Uterus (tissue), 4 donors: ENCODE measurements around the gene NLGN1. TPM values are rescaled to one million over a fixed set of nuclear protein-coding genes. Genes with fewer than 3 reads are reported as not detected.

Experiments
- DNase-seq, 2 donors: peaks; one replicate each; pipeline ENCODE4 v3.0.0-alpha.2; 2019 to 2020
- H3K27ac ChIP-seq, 2 donors: fragments of 200-600 bp; sonication (generic); 1 replicate in 1 of 2; 2 replicates in 1 of 2; pipeline ENCODE4 v1.5.1; 2016 to 2018
- H3K27me3 ChIP-seq, 2 donors: fragments of 200-600 bp; sonication (generic); one replicate each; pipeline ENCODE4 v1.5.1; 2018 to 2019; ENCODE audit warnings: control low read depth in 1 of 2
- H3K36me3 ChIP-seq, 2 donors: fragments of 200-600 bp; sonication (generic); one replicate each; pipeline ENCODE4 v1.5.1; 2019; ENCODE audit warnings: control low read depth in 1 of 2
- H3K4me1 ChIP-seq, 2 donors: fragments of 200-600 bp; sonication (generic); one replicate each; pipeline ENCODE4 v1.5.1; 2018 to 2019; ENCODE audit warnings: control low read depth in 1 of 2
- H3K4me3 ChIP-seq, 2 donors: fragments of 200-600 bp; sonication (generic); 1 replicate in 1 of 2; 2 replicates in 1 of 2; pipeline ENCODE4 v1.5.1; 2018 to 2019; ENCODE audit warnings: mild to moderate bottlenecking in 1 of 2
- H3K9me3 ChIP-seq, 2 donors: fragments of 200-600 bp; sonication (generic); one replicate each; pipeline ENCODE4 v1.5.1; 2019; ENCODE audit warnings: control low read depth in 1 of 2
- POLR2A ChIP-seq, 2 donors: fragments of 450-650 bp; IDR thresholded peaks; one replicate each; pipeline ENCODE4 v1.6.1; 2016; ENCODE audit warnings: antibody characterized with exemption in 2 of 2, mild to moderate bottlenecking in 1 of 2, moderate library complexity in 1 of 2
- intact Hi-C: fragments of 100-400 bp; cut with DNase I; formaldehyde crosslinking; loops from one replicate; pipeline ENCODE4 v1.15.1; 2023; ENCODE audit warnings: low total_unique reads
- total RNA-seq, 4 donors: library from RNA; depleted of rRNA in 3 of 4; stranded (reverse); fragments of >200 nt in 3 of 4; gene quantifications; one replicate each; pipeline versions ENCODE4 v1.1.0 to v1.2.4, GENCODE V29; 2014 to 2023
- TF ChIP-seq, protein P1 (sequence below), 4 experiments: fragments of 200-600 bp in 2 of 4; fragments of 450-650 bp in 2 of 4; sonication (generic) in 2 of 4; IDR thresholded peaks; one replicate each; pipeline ENCODE4 v1.5.1; 2016 to 2019; ENCODE audit warnings: antibody characterized with exemption in 4 of 4, mild to moderate bottlenecking in 2 of 4, moderate library complexity in 1 of 4
- donor health status: DM: yes; HTN: yes; CAD: no.

NLGN1 gene
- total RNA-seq, 4 donors from 2014 or later: 3.6 to 44.8 (median 9.8) TPM

DNA sequence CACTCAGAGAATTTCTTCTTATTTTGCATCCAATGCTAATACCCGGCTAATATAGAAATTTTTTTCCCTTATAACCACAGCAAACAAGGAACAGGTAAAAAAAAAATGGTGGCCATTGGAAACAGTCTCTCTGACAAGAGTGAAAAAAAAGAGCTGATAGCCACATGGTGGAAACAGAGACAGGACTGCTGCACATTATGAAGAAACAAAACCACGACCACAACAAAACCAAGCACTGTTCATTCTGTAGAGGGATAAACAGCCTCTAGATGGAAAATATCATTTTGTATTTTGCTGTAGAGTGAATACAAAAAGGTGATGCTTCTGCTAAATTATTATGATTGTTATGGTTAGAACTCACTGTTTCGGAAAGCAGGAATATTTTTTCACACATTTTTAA, 686.2 kb downstream of the NLGN1 start:
- no peaks in the 10 kb centered on the region for H3K27me3 ChIP-seq
- H3K4me3 ChIP-seq: no peak overlapping the region
- TF ChIP-seq POLR2A (IDR thresholded peaks at IDR 0.05): no peak
- TF ChIP-seq, protein P1, sequence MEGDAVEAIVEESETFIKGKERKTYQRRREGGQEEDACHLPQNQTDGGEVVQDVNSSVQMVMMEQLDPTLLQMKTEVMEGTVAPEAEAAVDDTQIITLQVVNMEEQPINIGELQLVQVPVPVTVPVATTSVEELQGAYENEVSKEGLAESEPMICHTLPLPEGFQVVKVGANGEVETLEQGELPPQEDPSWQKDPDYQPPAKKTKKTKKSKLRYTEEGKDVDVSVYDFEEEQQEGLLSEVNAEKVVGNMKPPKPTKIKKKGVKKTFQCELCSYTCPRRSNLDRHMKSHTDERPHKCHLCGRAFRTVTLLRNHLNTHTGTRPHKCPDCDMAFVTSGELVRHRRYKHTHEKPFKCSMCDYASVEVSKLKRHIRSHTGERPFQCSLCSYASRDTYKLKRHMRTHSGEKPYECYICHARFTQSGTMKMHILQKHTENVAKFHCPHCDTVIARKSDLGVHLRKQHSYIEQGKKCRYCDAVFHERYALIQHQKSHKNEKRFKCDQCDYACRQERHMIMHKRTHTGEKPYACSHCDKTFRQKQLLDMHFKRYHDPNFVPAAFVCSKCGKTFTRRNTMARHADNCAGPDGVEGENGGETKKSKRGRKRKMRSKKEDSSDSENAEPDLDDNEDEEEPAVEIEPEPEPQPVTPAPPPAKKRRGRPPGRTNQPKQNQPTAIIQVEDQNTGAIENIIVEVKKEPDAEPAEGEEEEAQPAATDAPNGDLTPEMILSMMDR (IDR thresholded peaks at IDR 0.05): no peak
- H3K4me1 ChIP-seq: no peaks in the 10 kb centered on the region
- H3K9me3 ChIP-seq: no peaks in the 10 kb centered on the region
- intact Hi-C loops: no loop called here
- H3K36me3 ChIP-seq: no peaks in the 10 kb centered on the region
- no peak overlapping the region for H3K27ac ChIP-seq
- no peak for DNase-seq

DNA sequence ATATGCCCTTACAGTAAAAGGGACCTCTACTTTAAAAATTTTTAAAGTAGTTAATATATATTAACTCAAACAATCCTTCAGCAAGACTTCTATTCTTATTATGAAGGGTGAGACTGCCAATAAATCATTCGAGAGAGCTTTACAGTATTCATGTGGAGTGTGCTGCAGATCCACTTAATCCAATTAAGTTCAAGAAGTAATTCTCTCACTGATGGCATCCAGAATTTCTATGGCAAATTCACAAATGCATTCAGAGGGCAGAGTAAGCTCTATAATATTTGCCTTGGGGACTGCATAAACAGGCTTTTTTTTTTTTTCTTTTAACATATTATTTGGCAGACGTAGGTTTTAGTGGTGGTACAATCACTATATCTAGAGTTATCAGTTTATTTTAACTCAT, 692.0 kb downstream of the NLGN1 start:
- intact Hi-C loops: no loop called here
- Histone ChIP-seq H3K36me3 (no peaks in the 10 kb centered on the region), H3K9me3 (no peaks in the 10 kb centered on the region), H3K4me1 (no peaks in the 10 kb centered on the region), H3K27ac (no peak overlapping the region), H3K27me3 (no peaks in the 10 kb centered on the region), H3K4me3 (no peak overlapping the region)
- DNase-seq: no peak
- TF ChIP-seq, protein P1 (IDR thresholded peaks at IDR 0.05): no peak
- TF ChIP-seq POLR2A (IDR thresholded peaks at IDR 0.05): no peak

DNA sequence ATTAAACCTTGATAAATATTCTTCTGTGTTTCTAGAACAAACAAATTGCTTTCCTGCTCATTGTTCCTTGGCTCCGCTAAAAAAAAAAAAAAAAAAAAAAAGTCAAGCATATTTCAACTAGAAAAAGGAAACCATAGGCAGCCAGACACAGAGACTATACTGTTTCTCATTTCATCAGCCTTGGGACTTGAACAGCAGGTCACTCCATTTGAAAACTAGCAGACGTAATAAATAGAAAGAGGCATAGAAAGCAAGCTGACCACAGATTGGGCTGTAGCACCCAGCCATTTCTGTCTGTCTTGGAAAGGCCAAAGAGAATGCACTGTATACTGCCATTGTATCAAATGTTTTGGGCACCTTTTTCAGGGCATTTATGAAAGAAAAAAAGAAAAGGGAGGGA, 697.1 kb downstream of the NLGN1 start:
- Histone ChIP-seq H3K36me3 (no peaks in the 10 kb centered on the region), H3K4me3 (no peak overlapping the region), H3K27ac (no peak overlapping the region), H3K9me3 (no peaks in the 10 kb centered on the region), H3K27me3 (no peaks in the 10 kb centered on the region), H3K4me1 (no peaks in the 10 kb centered on the region)
- intact Hi-C loops: no loop called here
- no peak for DNase-seq
- TF ChIP-seq, protein P1 (IDR thresholded peaks at IDR 0.05): no peak
- no peak for TF ChIP-seq POLR2A (IDR thresholded peaks at IDR 0.05)

DNA sequence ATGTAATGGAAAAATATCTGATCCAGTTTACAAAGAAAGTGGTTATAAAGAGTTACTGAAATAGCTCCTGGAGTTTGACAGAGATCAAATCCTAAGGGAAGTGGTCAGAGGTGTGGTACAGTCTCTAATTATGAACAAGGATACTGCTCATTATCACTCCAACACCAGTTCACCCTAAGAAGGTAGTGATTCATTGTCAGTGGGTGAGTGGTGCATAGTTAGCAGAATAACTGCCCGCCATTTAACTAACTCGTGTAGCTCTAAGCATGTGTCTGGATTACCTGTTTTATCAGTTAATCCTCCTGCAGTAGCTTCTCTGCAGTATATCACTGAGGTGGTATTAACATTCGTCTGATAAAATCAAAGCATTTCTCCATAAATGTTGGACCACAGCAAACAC, 700.1 kb downstream of the NLGN1 start:
- Histone ChIP-seq H3K36me3 (no peaks in the 10 kb centered on the region), H3K27ac (no peak overlapping the region), H3K9me3 (no peaks in the 10 kb centered on the region), H3K27me3 (no peaks in the 10 kb centered on the region), H3K4me3 (no peak overlapping the region), H3K4me1 (no peaks in the 10 kb centered on the region)
- intact Hi-C loops: no loop called here
- no peak for DNase-seq
- TF ChIP-seq, protein P1 (IDR thresholded peaks at IDR 0.05): no peak
- no peak for TF ChIP-seq POLR2A (IDR thresholded peaks at IDR 0.05)

DNA sequence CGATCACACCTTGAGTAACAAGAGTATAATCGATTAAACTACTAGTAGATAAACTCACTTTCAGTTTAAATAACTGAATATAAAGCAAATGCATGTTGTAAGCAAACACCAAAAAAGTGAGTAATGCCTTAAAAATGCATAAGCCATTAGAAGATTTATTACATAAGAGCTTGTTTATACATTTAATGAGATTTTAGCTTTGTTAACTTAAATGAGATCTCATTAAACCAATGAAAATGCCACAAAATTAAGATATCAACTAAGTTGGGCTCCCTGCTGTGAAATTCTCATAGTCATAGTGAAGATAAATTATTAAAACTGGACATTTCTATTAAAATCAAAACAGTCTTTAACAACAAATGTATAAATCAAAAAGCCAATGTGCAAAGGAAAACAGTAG, 701.2 kb downstream of the NLGN1 start:
- no peak overlapping the region for H3K4me3 ChIP-seq

More for the DNA sequence above, 701.2 kb downstream of the NLGN1 start:
- Histone ChIP-seq H3K27me3 (no peaks in the 10 kb centered on the region), H3K36me3 (no peaks in the 10 kb centered on the region), H3K4me1 (no peaks in the 10 kb centered on the region), H3K27ac (no peak overlapping the region), H3K9me3 (no peaks in the 10 kb centered on the region)
- no peak for DNase-seq
- TF ChIP-seq POLR2A (IDR thresholded peaks at IDR 0.05): no peak
- TF ChIP-seq, protein P1 (IDR thresholded peaks at IDR 0.05): no peak
- intact Hi-C loops: no loop called here
